ENCODE results near the gene ASRGL1. TPM values are rescaled to one million over a fixed set of nuclear protein-coding genes. Genes with fewer than 3 reads are reported as not detected.

ASRGL1 gene
- total and polyA plus RNA-seq, 2 of the 13 experiments (the other 11 are each of a cell fraction or from before 2014, with no cell fraction given): 50.8 to 97.5 TPM

GRCh38 chr11:62337303-62338181 is at the start of gene ASRGL1 (continued):
- TF ChIP-seq ZBTB40 (IDR thresholded peaks at IDR 0.05) (no peak), ZBTB40 (CRISPR knock-in tag; IDR thresholded peaks at IDR 0.05) (peak; percentile 56; the same call in 1 of the 2 replicates), GABPB1 (CRISPR knock-in tag; IDR thresholded peaks at IDR 0.05) (peak; percentile 71; the same call in 1 of the 2 replicates), ZKSCAN5 (CRISPR knock-in tag; IDR thresholded peaks at IDR 0.05) (no peak), ZNF737 (CRISPR knock-in tag; IDR thresholded peaks at IDR 0.05; ENCODE audit: borderline replicate concordance) (0 out of 2 replicates have a peak, but pooled peaks have one; percentile 19), MED13 (CRISPR knock-in tag; IDR thresholded peaks at IDR 0.05) (peak; percentile 40), SOX13 (IDR thresholded peaks at IDR 0.05) (no peak), SOX13 (CRISPR knock-in tag; conservative IDR thresholded peaks at IDR 0.05 in 1 of 2, IDR thresholded peaks at IDR 0.05 in 1 of 2) (peak in 1 of 2 experiments; percentile 36; a peak in 1 of 4 replicates), RXRB (CRISPR knock-in tag; IDR thresholded peaks at IDR 0.05; ENCODE audit: borderline replicate concordance) (0 out of 2 replicates have a peak, but pooled peaks have one; percentile 15), ZNF563 (CRISPR knock-in tag; IDR thresholded peaks at IDR 0.05) (0 out of 2 replicates have a peak, but pooled peaks have one; percentile 26), ISL2 (CRISPR knock-in tag; IDR thresholded peaks at IDR 0.05) (peak; percentile 19; the same call in 1 of the 2 replicates), ZNF414 (CRISPR knock-in tag; IDR thresholded peaks at IDR 0.05) (0 out of 2 replicates have a peak, but pooled peaks have one; percentile 17), KLF6 (CRISPR knock-in tag; IDR thresholded peaks at IDR 0.05) (no peak)

Measured in HepG2 (cell line).